SJCRH30 (cell line): Measurements from ENCODE around the gene DUS2. TPM values are rescaled to one million over a fixed set of nuclear protein-coding genes. Genes with fewer than 3 reads are reported as not detected.
"Not testable (repeated sequence)": the region's sequence is repeated elsewhere in the genome, so short reads cannot be mapped to it uniquely, and the experiment has no call there.

Experiments used
- DNase-seq, 2 experiments: peaks; one replicate each; pipeline ENCODE4 v3.0.0-alpha.2; 2015 to 2020
- H3K27ac ChIP-seq: fragments of 250-450 bp; sonication (Bioruptor Pico); 2 replicates; pipeline ENCODE4 v1.5.1; 2020; ENCODE audit warnings: mild to moderate bottlenecking, moderate library complexity
- H3K27me3 ChIP-seq: fragments of 250-450 bp; sonication (Bioruptor Pico); 2 replicates; pipeline ENCODE4 v1.5.1; 2020; ENCODE audit warnings: mild to moderate bottlenecking, moderate library complexity
- H3K36me3 ChIP-seq: fragments of 250-450 bp; sonication (Bioruptor Pico); 2 replicates; pipeline ENCODE4 v1.5.1; 2020; ENCODE audit warnings: mild to moderate bottlenecking, moderate library complexity
- H3K4me1 ChIP-seq: fragments of 250-450 bp; sonication (Bioruptor Pico); 2 replicates; pipeline ENCODE4 v1.5.1; 2020; ENCODE audit warnings: mild to moderate bottlenecking, moderate library complexity
- H3K4me3 ChIP-seq: fragments of 250-450 bp; sonication (Bioruptor Pico); 2 replicates; pipeline ENCODE4 v1.5.1; 2020; ENCODE audit warnings: mild to moderate bottlenecking, moderate library complexity
- H3K9me3 ChIP-seq: fragments of 250-450 bp; sonication (Bioruptor Pico); replicated peaks from 2 replicates; pipeline ENCODE4 v1.5.1; 2020; ENCODE audit warnings: mild to moderate bottlenecking, moderate library complexity
- total RNA-seq: library from RNA; depleted of rRNA; stranded (reverse); fragments of >200 nt; shearing (Covaris generic); gene quantifications from 2 replicates; pipeline ENCODE4 v1.2.3, GENCODE V29; 2014

Gene DUS2
- total RNA-seq, 1 experiment from 2014 or later: 9.0 TPM

DNA sequence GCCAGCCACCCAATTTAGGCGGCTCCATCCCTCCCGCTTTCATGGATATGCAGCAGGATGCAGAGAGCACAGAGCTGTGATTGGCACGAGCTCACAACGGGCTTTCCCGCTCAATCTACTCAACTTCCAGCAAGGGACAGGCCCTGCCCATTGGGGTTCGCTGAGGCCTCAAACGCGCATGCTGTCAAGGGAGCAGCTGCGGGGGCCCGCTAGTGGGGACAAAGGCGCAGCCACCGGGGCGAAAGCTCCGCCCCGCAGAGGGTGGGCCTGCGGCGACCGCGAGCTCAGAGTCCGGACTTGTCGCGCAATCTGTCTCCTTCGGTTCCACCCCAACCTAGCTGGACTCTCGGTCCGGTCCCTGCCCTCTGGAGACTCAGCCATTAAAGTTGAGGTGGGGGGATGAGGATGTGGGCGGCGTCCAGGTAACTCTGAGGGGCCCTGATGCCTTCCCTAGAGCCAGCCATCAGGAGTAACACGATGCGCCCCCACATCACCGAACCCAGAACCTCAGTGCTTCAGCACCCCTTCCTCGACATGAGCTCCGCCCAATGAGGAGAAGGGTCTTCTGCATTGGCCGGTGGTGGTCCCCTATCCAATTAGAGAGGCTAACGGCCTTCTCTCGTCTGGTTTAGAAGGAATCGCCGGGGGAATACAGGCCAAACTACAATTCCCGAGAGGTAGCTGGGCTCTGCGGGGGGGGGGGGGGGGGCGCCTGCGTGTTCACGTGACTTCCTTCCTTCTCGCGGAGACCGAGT, 61.6 kb downstream of the DUS2 start:
- Histone ChIP-seq H3K4me1 (no peaks in the 10 kb centered on the region), H3K27ac (peak overlapping the region; percentile 96), H3K4me3 (peak overlapping the region; percentile 89), H3K36me3 (no peaks in the 10 kb centered on the region), H3K9me3 (no peaks in the 10 kb centered on the region), H3K27me3 (no peaks in the 10 kb centered on the region)
- peak; percentile 90 to 93 for DNase-seq

- no peaks in the 10 kb centered on the region for H3K27me3 ChIP-seq
- peak within 1 kb of the TSS; percentile 96 for H3K27ac ChIP-seq
- H3K4me3 ChIP-seq: peak within 1 kb of the TSS; percentile 89
- H3K9me3 ChIP-seq: no peaks in the 10 kb centered on the region
- no peaks in the 10 kb centered on the region for H3K36me3 ChIP-seq
- H3K4me1 ChIP-seq: no peaks in the 10 kb centered on the region
- peak; percentile 53 to 96 for DNase-seq
Observed at GRCh38 chr16:68085259-68086071, 62.4 kb downstream of the DUS2 start, which contains the start of gene NFATC3. Gene NFATC3 (plus strand): TSS chr16:68085370. CDS start chr16:68085682, 312 bp downstream.

GRCh38 chr16:68086336-68086841, 63.3 kb downstream of the DUS2 start:
- no peaks in the 10 kb centered on the region for H3K27me3 ChIP-seq
- H3K9me3 ChIP-seq: no peaks in the 10 kb centered on the region
- H3K4me1 ChIP-seq: no peaks in the 10 kb centered on the region
- peak in 1 of 2 experiments; percentile 37 for DNase-seq
- no peaks in the 10 kb centered on the region for H3K36me3 ChIP-seq
- H3K27ac ChIP-seq: peak overlapping the region; percentile 63; the same call in 1 of the 2 replicates
- H3K4me3 ChIP-seq: peak overlapping the region; percentile 89

DNA sequence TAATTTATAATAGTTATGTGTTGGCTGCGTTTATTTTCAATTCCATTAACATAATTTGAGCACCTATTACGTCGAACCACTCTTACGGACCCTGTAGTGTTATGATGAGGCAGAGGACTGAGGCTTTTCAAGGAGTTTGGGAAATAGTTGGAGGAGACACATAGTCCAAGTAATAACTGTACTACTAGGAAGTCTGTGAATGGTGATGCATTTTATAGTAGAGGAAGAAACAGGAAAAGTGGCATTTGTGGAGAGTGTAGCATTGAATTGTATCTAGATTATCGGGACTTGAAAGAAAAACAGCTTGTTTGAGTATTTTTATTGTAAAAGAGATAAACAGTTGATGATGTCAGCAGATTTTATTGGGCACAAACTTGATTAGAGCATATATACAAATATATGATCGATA, 63.8 kb downstream of the DUS2 start:
- DNase-seq: peak in 1 of 2 experiments; percentile 17
- no peak overlapping the region for H3K27ac ChIP-seq
- H3K36me3 ChIP-seq: no peaks in the 10 kb centered on the region
- H3K27me3 ChIP-seq: no peaks in the 10 kb centered on the region
- peaks cover 4% of the 10 kb centered on the region; the same call in 1 of the 2 replicates for H3K4me1 ChIP-seq
- no peaks in the 10 kb centered on the region for H3K9me3 ChIP-seq
- peak overlapping the region; percentile 89 for H3K4me3 ChIP-seq

DNA sequence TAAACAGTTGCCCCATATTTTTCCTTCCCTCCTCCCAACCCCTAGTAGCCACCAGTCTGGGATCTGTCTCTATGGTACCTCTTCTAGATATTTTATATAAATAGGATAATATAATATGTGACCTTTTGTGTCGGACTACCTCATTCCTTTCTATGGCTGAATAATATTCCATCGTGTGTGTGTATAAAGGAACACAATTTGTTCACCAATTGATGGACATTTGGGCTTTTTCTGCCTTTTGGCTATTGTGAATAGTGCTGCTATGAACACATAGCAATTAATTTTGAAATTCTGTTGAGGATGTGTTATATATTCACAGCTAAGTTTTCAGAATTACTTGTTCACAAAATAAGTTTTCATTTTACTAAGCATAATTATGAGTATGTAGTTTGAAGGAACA, 64.6 kb downstream of the DUS2 start:
- H3K27me3 ChIP-seq: no peaks in the 10 kb centered on the region
- DNase-seq: no peak
- H3K9me3 ChIP-seq: no peaks in the 10 kb centered on the region
- no peak overlapping the region for H3K27ac ChIP-seq
- peaks cover 7% of the 10 kb centered on the region; the same call in 1 of the 2 replicates for H3K4me1 ChIP-seq
- H3K4me3 ChIP-seq: no peak overlapping the region
- H3K36me3 ChIP-seq: no peaks in the 10 kb centered on the region

- H3K4me3 ChIP-seq: no peak overlapping the region
- H3K4me1 ChIP-seq: peaks cover 7% of the 10 kb centered on the region; the same call in 1 of the 2 replicates
- no peak for DNase-seq
- no peaks in the 10 kb centered on the region for H3K9me3 ChIP-seq
- no peaks in the 10 kb centered on the region for H3K27me3 ChIP-seq
- H3K36me3 ChIP-seq: no peaks in the 10 kb centered on the region
- H3K27ac ChIP-seq: no peak overlapping the region
Observed at GRCh38 chr16:68088130-68088972, 65.3 kb downstream of the DUS2 start.

DNA sequence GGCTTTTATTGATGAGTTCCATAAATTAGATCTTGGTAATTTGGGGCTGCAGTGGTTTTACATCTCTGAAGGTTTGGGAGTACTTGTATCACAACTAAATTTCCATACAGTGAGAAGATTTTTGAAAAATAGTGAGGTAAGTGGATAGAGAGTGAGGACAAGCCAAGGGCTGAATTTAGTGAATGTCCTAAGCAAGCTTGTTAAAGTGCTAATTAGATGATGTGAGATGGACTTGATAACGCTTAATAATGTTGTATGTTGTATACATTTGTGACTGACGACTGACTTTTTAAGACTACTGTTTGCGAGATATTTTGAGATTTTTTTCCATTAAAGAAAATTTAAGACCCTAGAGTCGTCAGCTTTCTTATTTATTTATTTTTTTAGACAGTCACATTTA, 66.0 kb downstream of the DUS2 start:
- peaks cover 7% of the 10 kb centered on the region; the same call in 1 of the 2 replicates for H3K4me1 ChIP-seq
- H3K4me3 ChIP-seq: no peak overlapping the region

DNA sequence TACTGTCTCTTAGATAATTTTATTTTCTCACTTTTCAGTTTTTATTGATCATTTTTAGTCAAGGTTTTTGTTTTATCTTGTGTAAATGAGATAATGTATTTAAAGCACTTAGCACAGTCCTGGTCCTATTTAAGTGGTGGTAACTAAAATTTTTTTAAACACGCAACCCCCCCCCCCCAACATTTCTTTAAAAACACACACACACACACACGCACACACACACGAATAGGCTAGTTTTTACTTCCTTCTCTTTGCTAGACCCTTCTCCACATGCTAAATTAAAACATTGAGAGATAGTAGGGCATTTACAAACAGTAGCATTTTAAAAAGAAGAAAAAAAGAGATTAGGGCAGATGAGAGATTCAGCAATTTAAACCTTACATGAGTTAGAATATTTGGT, 67.0 kb downstream of the DUS2 start:
- Histone ChIP-seq H3K27me3 (no peaks in the 10 kb centered on the region), H3K27ac (no peak overlapping the region), H3K36me3 (no peaks in the 10 kb centered on the region), H3K4me3 (no peak overlapping the region), H3K9me3 (no peaks in the 10 kb centered on the region; the same call in 1 of the 2 replicates), H3K4me1 (peaks cover 7% of the 10 kb centered on the region; the same call in 1 of the 2 replicates)
- DNase-seq: no peak

More for the DNA sequence above, 66.0 kb downstream of the DUS2 start:
- DNase-seq: no peak
- Histone ChIP-seq H3K27me3 (no peaks in the 10 kb centered on the region), H3K9me3 (no peaks in the 10 kb centered on the region), H3K27ac (no peak overlapping the region), H3K36me3 (no peaks in the 10 kb centered on the region)

- no peak for DNase-seq
- no peaks in the 10 kb centered on the region for H3K36me3 ChIP-seq
- peaks cover 7% of the 10 kb centered on the region; the same call in 1 of the 2 replicates for H3K4me1 ChIP-seq
- no peaks in the 10 kb centered on the region; the same call in 1 of the 2 replicates for H3K9me3 ChIP-seq
- H3K27ac ChIP-seq: no peak overlapping the region
- H3K27me3 ChIP-seq: no peaks in the 10 kb centered on the region
- H3K4me3 ChIP-seq: no peak overlapping the region
Observed at GRCh38 chr16:68090533-68090932, 67.4 kb downstream of the DUS2 start.

GRCh38 chr16:68091380-68092261, 68.5 kb downstream of the DUS2 start:
- H3K36me3 ChIP-seq: no peaks in the 10 kb centered on the region
- H3K27ac ChIP-seq: no peak overlapping the region
- no peaks in the 10 kb centered on the region for H3K27me3 ChIP-seq
- DNase-seq: peak; percentile 16 to 57
- no peak overlapping the region for H3K4me3 ChIP-seq
- H3K9me3 ChIP-seq: no peaks in the 10 kb centered on the region; the same call in 1 of the 2 replicates
- peaks cover 7% of the 10 kb centered on the region; the same call in 1 of the 2 replicates for H3K4me1 ChIP-seq

GRCh38 chr16:68092275-68092674, 69.2 kb downstream of the DUS2 start:
- DNase-seq, H3K9me3 ChIP-seq: not testable (repeated sequence)

DNA sequence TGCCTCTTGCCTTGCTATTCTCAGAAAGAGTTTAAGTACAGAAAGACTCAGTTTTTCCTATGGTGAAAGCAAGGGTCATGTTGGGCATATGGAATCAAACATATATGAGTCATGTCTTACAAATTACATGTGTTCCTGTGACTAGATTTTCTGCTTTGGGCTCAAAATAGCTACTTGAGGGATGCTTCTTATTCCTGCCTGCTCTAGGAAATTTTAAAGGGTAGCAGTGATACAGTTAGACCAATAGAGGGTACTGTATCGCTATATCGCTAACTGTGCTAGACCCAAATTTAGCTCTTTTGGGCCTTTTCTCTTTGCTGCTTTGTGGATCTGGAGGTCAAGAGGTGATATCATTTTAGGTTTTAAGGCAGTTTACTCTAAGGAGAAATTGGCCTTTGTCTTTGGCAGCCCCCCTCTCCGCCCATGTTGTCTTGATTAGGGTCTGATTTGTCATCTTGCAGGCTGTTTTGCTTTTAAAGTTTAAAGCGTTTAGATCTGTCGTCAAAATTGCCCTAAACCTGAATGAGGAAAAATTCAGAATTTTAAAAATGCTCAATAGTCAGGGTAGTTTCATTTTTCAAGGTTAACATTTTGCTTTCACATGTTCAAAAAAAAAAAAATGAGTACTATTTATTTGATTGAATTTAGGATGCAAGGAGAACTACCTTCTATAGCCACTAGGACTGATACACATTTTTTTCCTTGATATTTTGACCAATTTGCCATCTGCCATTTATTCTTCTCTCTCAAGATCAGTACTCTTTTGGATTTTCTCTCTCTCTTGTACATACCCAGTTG, 70.9 kb downstream of the DUS2 start:
- Histone ChIP-seq H3K4me3 (no peak overlapping the region), H3K4me1 (peaks cover 7% of the 10 kb centered on the region; the same call in 1 of the 2 replicates), H3K36me3 (no peaks in the 10 kb centered on the region), H3K27ac (no peak overlapping the region), H3K27me3 (no peaks in the 10 kb centered on the region), H3K9me3 (no peaks in the 10 kb centered on the region; the same call in 1 of the 2 replicates)
- no peak for DNase-seq

More at GRCh38 chr16:68092275-68092674, 69.2 kb downstream of the DUS2 start:
- not testable (repeated sequence) for H3K27me3 ChIP-seq, H3K4me3 ChIP-seq, H3K4me1 ChIP-seq, H3K36me3 ChIP-seq, H3K27ac ChIP-seq

GRCh38 chr16:68094614-68094934, 71.5 kb downstream of the DUS2 start:
- no peaks in the 10 kb centered on the region; the same call in 1 of the 2 replicates for H3K9me3 ChIP-seq
- no peak for DNase-seq
- H3K36me3 ChIP-seq: no peaks in the 10 kb centered on the region
- H3K27ac ChIP-seq: no peak overlapping the region
- no peak overlapping the region for H3K4me3 ChIP-seq
- H3K27me3 ChIP-seq: no peaks in the 10 kb centered on the region
- peaks cover 7% of the 10 kb centered on the region; the same call in 1 of the 2 replicates for H3K4me1 ChIP-seq
